HL-60 (cell line): Measurements from ENCODE around the gene PPP2R2D.

ENCODE experiments used
- DNase-seq, 2 experiments: peaks; one replicate each; pipeline ENCODE4 v3.0.0-alpha.2; 2010 to 2020; ENCODE audit warnings: low read depth in 1 of 2, low spot score in 1 of 2
- H3K27ac ChIP-seq: fragments of 250-450 bp; sonication (Bioruptor Pico); replicated peaks from 2 replicates; pipeline ENCODE4 v1.5.1; 2020; ENCODE audit warnings: mild to moderate bottlenecking, moderate library complexity
- H3K27me3 ChIP-seq: fragments of 250-450 bp; sonication (Bioruptor Pico); 2 replicates; pipeline ENCODE4 v1.5.1; 2021; ENCODE audit warnings: mild to moderate bottlenecking, moderate library complexity; ENCODE audit not compliant: insufficient read depth, poor library complexity, severe bottlenecking
- H3K4me3 ChIP-seq: replicated peaks from 2 replicates; pipeline ENCODE4 v1.5.1; 2011; ENCODE audit warnings: mild to moderate bottlenecking, control low read depth, low read length; ENCODE audit not compliant: insufficient read depth
- CTCF ChIP-seq: IDR thresholded peaks from one replicate; pipeline ENCODE4 v1.5.1; 2011; ENCODE audit warnings: low read length, control low read depth, inconsistent platforms; ENCODE audit not compliant: insufficient read depth
- GABPA ChIP-seq: IDR thresholded peaks from 2 replicates; pipeline ENCODE4 v1.6.1; 2012; ENCODE audit warnings: low read depth
- POLR2AphosphoS5 ChIP-seq: IDR thresholded peaks from 2 replicates; pipeline ENCODE4 v1.6.1; 2012; ENCODE audit warnings: low read depth
- REST ChIP-seq: IDR thresholded peaks from 2 replicates; pipeline ENCODE4 v1.6.1; 2012; ENCODE audit warnings: low read depth; ENCODE audit not compliant: insufficient replicate concordance
- SPI1 ChIP-seq: IDR thresholded peaks from 2 replicates; pipeline ENCODE4 v1.6.1; 2012; ENCODE audit warnings: low read depth, mild to moderate bottlenecking, borderline replicate concordance

The PPP2R2D gene

GRCh38 chr10:131937836-131938235 lies 37.0 kb downstream of the PPP2R2D start:
- Histone ChIP-seq H3K4me3 (no peak overlapping the region), H3K27me3 (no peaks in the 10 kb centered on the region), H3K27ac (no peak overlapping the region)
- DNase-seq = no peak
- no peak for TF ChIP-seq REST
- TF ChIP-seq CTCF = no peak
- no peak for TF ChIP-seq POLR2AphosphoS5
- TF ChIP-seq SPI1 = no peak
- no peak for TF ChIP-seq GABPA

- TF ChIP-seq CTCF (no peak), REST (no peak), POLR2AphosphoS5 (no peak), GABPA (no peak), SPI1 (no peak)
These were observed 37.9 kb downstream of the PPP2R2D start for GRCh38 chr10:131938681-131939080.

GRCh38 chr10:131942455-131942854 lies 41.6 kb downstream of the PPP2R2D start:
- no peak overlapping the region for H3K27ac ChIP-seq
- DNase-seq = no peak
- H3K4me3 ChIP-seq = no peak overlapping the region
- TF ChIP-seq SPI1 (no peak), REST (no peak), GABPA (no peak), POLR2AphosphoS5 (no peak), CTCF (no peak)
- no peaks in the 10 kb centered on the region for H3K27me3 ChIP-seq

More at GRCh38 chr10:131938681-131939080, 37.9 kb downstream of the PPP2R2D start:
- no peak overlapping the region for H3K4me3 ChIP-seq
- H3K27ac ChIP-seq = no peak overlapping the region
- no peak for DNase-seq
- H3K27me3 ChIP-seq = no peaks in the 10 kb centered on the region
